Measurements from ENCODE around the gene NCCRP1. TPM values are rescaled to one million over a fixed set of nuclear protein-coding genes. Genes with fewer than 3 reads are reported as not detected.
"Not testable (repeated sequence)": the region's sequence is repeated elsewhere in the genome, so short reads cannot be mapped to it uniquely, and the experiment has no call there.

Gene NCCRP1
- total RNA-seq, 3 donors from 2014 or later = not detected

DNA sequence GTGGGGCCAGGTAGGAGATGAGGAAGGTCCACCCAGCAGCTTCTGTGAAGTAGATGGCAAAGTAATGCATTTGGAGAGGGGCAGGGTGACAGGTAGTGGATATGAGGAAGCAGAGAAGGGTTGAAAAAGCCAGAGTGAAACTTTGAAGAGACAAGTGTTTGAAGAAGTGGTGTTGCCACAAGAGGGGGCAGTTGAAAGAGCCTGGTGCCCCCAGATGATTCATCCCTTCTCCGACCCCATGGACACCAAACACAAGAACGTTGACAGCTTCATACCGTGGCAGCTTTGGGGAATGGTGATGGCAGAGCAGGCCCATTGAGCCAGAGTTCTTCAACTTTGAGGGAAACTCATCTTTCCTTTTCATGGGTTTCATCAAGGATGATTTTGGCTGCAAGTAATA lies 28.1 kb downstream of the NCCRP1 start:
- no peak for DNase-seq
- peaks cover 19% of the 10 kb centered on the region for H3K27me3 Mint-ChIP-seq (ENCODE audit: low read depth)
- H3K36me3 Mint-ChIP-seq (ENCODE audit: insufficient read depth) = no peaks in the 10 kb centered on the region
- H3K4me1 Mint-ChIP-seq (ENCODE audit: low read depth) = no peaks in the 10 kb centered on the region
- no peak for ATAC-seq
- H3K4me3 Mint-ChIP-seq = no peak overlapping the region
- no peaks in the 10 kb centered on the region for H3K9me3 Mint-ChIP-seq

DNA sequence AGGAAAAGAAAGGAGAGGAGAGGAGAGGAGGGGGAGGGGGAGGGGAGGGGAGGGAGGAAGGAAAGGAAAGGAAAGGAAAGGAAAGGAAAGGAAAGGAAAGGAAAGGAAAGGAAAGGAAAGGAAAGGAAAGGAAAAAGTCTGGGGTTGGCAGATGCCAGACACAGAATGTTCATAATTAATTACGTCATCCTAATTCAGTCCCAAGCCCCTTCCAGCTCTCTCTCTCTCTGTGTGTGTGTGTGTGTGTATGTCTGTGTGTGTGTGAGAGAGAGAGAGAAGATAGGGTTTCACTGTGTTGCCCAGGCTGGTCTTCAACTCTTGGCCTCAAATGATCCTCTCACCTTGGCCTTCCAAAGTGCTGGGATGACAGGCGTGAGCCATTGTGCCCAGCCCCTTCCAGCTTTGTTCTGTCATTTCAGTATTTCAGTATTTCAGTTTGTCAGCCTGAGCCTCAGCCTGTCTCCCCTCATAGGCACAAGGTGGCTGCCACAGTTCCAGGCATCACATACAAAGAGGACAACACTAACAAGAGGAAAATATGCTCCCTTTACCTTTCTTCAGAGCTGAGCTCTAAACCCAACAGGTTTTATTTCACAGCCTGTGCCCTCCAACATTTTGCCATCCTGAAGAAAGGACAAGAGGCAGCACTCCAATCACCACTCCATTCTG lies 33.5 kb downstream of the NCCRP1 start:
- no peaks in the 10 kb centered on the region for H3K36me3 Mint-ChIP-seq (ENCODE audit: insufficient read depth)
- DNase-seq = no peak
- no peaks in the 10 kb centered on the region for H3K4me1 Mint-ChIP-seq (ENCODE audit: low read depth)
- no peak for ATAC-seq
- H3K4me3 Mint-ChIP-seq = no peak overlapping the region
- H3K9me3 Mint-ChIP-seq = no peaks in the 10 kb centered on the region
- H3K27me3 Mint-ChIP-seq (ENCODE audit: low read depth) = peaks cover 2% of the 10 kb centered on the region

DNA sequence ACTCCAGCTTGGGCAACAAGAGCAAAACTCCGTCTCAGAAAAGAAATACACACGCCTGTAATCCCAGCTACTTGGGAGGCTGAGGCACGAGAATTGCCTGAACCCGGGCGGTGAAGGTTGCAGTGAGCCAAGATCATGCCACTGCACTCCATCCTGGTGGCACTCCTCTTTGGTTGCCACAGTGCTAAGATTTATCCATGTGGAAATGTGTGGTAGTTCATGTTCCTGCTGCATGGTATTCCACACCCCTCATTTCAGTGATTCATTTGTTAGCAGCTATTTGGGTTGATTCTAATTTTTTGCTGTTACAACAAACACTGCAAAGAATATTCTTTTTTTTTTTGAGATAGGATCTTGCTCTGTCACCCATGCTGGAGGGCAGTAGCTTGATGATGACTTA lies 35.9 kb downstream of the NCCRP1 start:
- no peaks in the 10 kb centered on the region for H3K36me3 Mint-ChIP-seq (ENCODE audit: insufficient read depth)
- H3K4me1 Mint-ChIP-seq (ENCODE audit: low read depth) = peaks cover 11% of the 10 kb centered on the region
- H3K9me3 Mint-ChIP-seq = no peaks in the 10 kb centered on the region
- H3K4me3 Mint-ChIP-seq = no peak overlapping the region
- no peak for ATAC-seq
- no peak for DNase-seq
- no peaks in the 10 kb centered on the region for H3K27me3 Mint-ChIP-seq (ENCODE audit: low read depth)

DNA sequence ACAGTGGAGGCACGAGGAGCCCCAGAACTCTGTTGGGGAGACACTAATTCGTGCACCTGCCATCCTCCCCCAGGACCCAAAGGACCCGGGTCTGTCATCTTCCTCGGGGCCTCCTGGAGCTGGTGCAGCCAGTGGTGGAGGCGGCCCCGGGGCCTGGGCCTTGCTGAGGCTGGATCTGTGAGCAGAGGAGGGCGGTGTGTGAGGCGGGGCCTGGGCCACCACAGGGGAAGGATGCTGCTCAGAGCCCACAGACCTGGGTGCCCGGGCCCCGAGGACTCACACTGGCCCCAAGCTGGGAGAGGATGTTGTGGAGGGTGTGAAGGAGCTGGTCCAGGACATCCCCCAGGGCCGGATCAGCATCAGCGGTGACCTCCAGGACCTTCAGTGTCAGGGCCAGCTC lies 39.8 kb downstream of the NCCRP1 start:
- H3K4me3 Mint-ChIP-seq = no peak overlapping the region
- DNase-seq = peak; percentile 19
- H3K36me3 Mint-ChIP-seq (ENCODE audit: insufficient read depth) = no peaks in the 10 kb centered on the region
- H3K4me1 Mint-ChIP-seq (ENCODE audit: low read depth) = peaks cover 19% of the 10 kb centered on the region
- H3K9me3 Mint-ChIP-seq = no peaks in the 10 kb centered on the region
- peak; percentile 41 to 64 for ATAC-seq
- no peaks in the 10 kb centered on the region for H3K27me3 Mint-ChIP-seq (ENCODE audit: low read depth)

DNA sequence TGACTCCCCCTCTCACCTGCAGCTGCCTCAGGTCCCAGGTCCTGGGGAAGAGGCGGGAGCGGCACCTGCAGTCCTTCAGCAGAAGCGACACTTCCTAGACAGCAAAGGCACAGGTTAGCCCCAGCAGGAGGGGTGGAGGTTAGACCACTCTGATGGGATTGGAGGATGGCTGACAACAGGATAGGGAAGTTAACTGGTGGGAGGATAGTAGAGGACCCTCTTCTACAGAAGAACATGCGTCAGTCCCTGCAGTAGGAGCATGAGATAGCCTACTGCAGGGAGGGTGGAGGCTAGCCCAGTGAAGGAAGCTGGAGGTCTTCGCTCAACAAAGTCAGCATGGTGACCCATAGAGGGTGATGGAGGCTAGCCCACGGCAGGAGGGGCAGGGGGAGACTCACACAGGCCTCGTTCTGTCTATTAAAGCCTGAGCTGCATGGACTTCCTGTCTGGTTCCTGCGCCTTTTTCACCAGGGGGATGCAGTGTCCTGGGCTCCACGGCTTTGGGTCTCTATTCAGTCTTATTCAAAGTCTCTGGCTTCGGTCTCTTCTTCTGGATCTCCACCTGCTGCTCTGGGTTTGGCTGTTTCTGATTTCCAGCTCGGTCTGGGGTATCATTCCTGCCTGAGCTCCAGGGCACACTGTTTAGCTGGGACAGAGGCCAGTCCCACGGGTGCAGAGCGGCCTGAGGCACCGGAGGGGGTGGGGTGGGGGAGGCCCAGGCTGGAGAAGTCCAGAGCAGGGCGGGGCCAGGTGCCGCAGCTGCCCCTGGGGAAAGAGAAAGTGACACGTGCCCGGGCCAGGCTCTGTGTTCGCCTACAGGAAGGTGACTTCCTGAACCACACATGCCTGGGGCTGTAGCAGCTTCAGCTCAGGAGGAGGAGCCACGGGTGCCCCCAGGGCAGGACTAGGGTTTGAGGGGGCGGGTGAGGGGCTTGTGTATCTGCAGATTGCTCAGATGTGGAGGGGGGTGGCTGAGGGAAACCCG lies 40.7 kb downstream of the NCCRP1 start:
- H3K4me3 Mint-ChIP-seq = peak overlapping the region; percentile 67
- ATAC-seq = peak; percentile 86 to 88
- H3K27me3 Mint-ChIP-seq (ENCODE audit: low read depth) = no peaks in the 10 kb centered on the region
- no peaks in the 10 kb centered on the region for H3K9me3 Mint-ChIP-seq
- no peaks in the 10 kb centered on the region for H3K36me3 Mint-ChIP-seq (ENCODE audit: insufficient read depth)
- peak; percentile 30 for DNase-seq
- H3K4me1 Mint-ChIP-seq (ENCODE audit: low read depth) = peaks cover 19% of the 10 kb centered on the region

DNA sequence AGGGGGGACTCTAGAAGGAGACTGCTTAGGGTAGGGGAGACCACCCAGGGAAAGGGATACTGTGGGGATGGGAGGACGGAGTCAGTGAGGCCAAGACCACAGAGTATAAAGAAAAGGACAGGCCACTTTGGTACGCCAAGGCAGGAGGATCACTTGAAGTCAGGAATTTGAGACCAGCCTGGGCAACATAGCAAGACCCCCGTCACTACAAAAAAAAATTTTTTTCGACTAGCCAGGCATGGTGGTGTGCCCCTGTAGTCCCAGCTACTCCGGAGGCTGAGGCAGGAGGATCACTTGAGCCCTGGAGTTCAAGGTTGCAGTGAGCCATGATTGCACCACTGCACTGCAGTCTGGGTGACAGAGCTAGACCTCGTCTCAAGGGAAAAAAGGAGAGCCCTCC lies 41.4 kb downstream of the NCCRP1 start:
- Mint-ChIP-seq H3K9me3 (no peaks in the 10 kb centered on the region), H3K4me3 (peak overlapping the region; percentile 67), H3K36me3 (ENCODE audit: insufficient read depth) (no peaks in the 10 kb centered on the region), H3K4me1 (ENCODE audit: low read depth) (peaks cover 19% of the 10 kb centered on the region), H3K27me3 (ENCODE audit: low read depth) (no peaks in the 10 kb centered on the region)
- DNase-seq (no peak), ATAC-seq (no peak)

DNA sequence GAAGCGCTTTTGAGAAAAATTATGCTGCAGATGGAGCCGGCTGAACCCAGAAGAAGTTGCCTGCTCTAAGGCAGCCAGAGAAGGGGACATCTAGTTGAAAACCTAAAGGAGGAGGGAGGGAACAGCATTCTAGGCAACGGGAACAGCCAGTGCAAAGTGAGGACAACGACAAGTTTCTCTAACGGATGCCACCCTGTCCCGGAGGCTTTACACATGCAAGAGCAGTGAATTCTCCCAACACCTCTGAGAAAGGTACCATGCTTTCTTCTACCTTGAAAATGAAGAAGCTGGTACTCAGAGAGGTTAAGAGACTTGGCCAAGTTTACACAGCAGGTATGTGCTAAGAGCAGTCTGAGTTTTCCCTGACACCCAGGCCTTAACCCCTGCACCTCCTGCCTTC lies 42.2 kb downstream of the NCCRP1 start:
- no peak for ATAC-seq
- Mint-ChIP-seq H3K9me3 (no peaks in the 10 kb centered on the region), H3K36me3 (ENCODE audit: insufficient read depth) (no peaks in the 10 kb centered on the region), H3K4me3 (no peak overlapping the region), H3K27me3 (ENCODE audit: low read depth) (no peaks in the 10 kb centered on the region), H3K4me1 (ENCODE audit: low read depth) (peaks cover 19% of the 10 kb centered on the region)
- DNase-seq = no peak

DNA sequence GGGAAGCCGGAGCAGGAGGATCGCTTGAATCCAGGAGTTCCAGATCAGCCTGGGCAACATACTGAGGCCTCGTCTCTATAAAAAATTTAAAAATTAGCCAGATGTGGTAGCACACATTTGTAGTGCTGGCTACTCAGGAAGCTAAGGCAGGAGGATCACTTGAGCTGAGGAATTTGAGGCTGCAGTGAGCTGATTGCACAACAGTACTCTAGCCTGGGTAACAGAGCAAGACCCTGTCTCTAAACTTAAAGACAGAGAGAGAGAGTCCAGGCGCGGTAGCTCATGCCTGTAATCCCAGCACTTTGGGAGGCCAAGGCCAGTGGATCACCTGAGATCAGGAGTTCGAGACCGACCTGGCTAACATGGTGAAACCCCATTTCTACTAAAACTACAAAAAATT lies 43.7 kb downstream of the NCCRP1 start:
- Mint-ChIP-seq H3K36me3 (ENCODE audit: insufficient read depth) (no peaks in the 10 kb centered on the region), H3K27me3 (ENCODE audit: low read depth) (no peaks in the 10 kb centered on the region), H3K4me1 (ENCODE audit: low read depth) (peaks cover 19% of the 10 kb centered on the region), H3K4me3 (no peak overlapping the region), H3K9me3 (no peaks in the 10 kb centered on the region)
- DNase-seq (no peak), ATAC-seq (no peak)

DNA sequence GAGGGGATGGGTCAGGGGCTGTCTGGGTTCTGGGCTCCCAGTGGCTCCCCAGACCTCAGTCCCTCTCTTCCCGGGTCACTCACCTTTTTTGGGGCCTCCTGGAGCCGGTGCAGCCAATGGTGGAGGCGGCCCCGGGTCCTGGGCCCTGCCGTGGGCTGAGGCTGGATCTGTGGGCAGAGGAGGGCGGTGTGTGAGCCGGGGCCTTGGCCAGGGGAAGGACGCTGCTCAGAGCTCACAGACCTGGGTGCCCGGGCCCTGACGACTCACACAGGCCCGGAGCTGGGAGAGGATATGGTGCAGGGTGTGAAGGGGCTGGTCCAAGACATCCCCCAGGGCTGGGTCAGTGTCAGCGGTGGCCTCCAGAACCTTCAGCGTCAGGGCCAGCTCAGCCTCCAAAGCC lies 47.0 kb downstream of the NCCRP1 start:
- H3K36me3 Mint-ChIP-seq (ENCODE audit: insufficient read depth); ATAC-seq; DNase-seq; H3K4me1 Mint-ChIP-seq (ENCODE audit: low read depth); H3K4me3 Mint-ChIP-seq; H3K9me3 Mint-ChIP-seq; H3K27me3 Mint-ChIP-seq (ENCODE audit: low read depth): not testable (repeated sequence)

DNA sequence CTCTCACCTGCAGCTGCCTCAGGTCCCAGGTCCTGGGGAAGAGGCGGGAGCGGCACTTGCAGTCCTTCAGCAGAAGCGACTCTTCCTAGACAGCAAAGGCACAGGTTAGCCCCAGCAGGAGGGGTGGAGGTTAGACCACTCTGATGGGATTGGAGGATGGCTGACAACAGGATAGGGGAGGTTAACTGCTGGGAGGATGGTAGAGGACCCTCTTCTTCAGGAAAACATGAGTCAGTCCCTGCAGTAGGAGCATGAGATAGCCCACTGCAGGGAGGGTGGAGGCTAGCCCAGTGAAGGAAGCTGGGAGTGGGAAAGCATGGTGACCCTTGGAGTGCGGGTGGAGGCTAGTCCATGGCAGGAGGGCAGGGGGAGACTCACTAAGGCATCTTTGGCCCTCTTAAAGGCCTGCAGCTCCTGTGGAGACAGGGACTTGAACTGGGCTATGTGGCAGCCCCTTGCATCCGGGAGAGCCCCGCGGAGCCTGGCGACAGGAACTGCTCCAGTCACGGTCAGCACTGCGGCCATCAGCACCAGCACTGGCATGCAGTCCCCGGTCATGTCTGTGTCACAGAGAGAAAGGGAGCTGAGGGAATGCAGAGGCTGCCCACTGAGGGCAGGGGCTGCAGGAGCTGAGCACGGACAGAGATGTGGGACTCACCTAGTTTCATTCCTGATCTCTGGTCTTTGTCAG lies 47.8 kb downstream of the NCCRP1 start, which contains the start of gene IFNL3:
IFNL3 (minus strand) TSS at position 597 of the 691 bp plus-strand sequence; CDS start at position 558, 39 bp downstream.
- not testable (repeated sequence) for H3K27me3 Mint-ChIP-seq (ENCODE audit: low read depth); DNase-seq; H3K36me3 Mint-ChIP-seq (ENCODE audit: insufficient read depth); H3K9me3 Mint-ChIP-seq; H3K4me3 Mint-ChIP-seq; ATAC-seq; H3K4me1 Mint-ChIP-seq (ENCODE audit: low read depth)

DNA sequence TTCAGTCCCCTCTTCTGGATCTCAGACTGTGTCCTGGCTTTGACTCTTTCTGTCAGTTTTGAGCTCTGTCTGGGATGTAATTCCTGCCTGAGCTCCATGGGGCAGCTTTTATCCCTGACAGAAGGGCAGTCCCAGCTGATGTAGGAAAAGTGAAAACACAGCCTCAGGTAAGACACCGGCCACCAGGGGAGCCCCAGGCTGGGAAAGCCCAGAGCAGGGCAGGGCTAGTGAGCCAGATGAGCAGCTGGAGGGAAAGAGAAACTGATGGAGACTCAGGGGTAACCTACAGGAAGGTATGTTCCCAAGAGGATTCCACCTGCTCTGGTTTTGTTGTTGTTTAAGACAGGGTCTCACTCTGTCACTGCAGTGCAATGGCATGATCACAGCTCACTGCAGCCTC lies 48.4 kb downstream of the NCCRP1 start:
- not testable (repeated sequence) for H3K4me1 Mint-ChIP-seq (ENCODE audit: low read depth); DNase-seq; H3K36me3 Mint-ChIP-seq (ENCODE audit: insufficient read depth); H3K9me3 Mint-ChIP-seq; H3K4me3 Mint-ChIP-seq
- H3K27me3 Mint-ChIP-seq (ENCODE audit: low read depth) = peaks cover 11% of the 10 kb centered on the region
- ATAC-seq = peak in 1 of 2 donors; percentile 47

DNA sequence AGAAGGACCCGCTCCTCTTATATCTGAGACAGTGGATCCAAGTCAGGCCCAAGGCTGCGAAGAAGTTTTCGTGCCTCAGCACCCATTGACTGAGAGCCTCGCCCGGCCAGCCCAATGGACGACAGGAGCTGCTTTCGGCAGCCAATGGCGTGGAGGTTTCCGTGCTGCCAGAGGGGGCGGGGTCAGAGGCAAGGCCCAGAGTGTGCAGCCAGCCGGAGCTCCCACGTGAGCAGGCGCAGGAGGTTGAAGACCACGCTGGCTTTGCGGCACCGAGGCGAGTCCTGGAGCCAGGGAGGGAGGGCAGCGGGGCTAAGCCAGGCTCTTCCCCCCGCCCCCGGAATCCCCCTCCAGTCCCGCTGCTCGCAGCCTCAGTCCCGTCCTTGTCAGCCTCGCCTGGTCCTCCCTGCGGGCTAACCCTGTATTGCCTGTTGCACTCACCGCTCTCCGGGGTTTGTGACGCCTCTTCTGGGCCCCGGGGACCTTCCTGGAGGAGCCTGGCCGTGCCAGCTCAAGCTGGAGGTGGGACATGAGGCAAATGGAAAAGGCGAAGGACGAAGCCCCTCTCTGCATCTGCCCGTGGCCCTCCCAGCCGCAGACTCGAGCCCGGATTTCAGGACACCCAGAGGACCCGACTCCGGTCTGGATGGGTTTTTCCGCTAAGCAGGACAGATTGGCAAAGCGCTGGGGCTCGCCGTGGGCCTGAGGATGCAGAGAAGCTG lies 50.3 kb downstream of the NCCRP1 start:
- H3K4me1 Mint-ChIP-seq (ENCODE audit: low read depth) = peaks cover 2% of the 10 kb centered on the region

DNA sequence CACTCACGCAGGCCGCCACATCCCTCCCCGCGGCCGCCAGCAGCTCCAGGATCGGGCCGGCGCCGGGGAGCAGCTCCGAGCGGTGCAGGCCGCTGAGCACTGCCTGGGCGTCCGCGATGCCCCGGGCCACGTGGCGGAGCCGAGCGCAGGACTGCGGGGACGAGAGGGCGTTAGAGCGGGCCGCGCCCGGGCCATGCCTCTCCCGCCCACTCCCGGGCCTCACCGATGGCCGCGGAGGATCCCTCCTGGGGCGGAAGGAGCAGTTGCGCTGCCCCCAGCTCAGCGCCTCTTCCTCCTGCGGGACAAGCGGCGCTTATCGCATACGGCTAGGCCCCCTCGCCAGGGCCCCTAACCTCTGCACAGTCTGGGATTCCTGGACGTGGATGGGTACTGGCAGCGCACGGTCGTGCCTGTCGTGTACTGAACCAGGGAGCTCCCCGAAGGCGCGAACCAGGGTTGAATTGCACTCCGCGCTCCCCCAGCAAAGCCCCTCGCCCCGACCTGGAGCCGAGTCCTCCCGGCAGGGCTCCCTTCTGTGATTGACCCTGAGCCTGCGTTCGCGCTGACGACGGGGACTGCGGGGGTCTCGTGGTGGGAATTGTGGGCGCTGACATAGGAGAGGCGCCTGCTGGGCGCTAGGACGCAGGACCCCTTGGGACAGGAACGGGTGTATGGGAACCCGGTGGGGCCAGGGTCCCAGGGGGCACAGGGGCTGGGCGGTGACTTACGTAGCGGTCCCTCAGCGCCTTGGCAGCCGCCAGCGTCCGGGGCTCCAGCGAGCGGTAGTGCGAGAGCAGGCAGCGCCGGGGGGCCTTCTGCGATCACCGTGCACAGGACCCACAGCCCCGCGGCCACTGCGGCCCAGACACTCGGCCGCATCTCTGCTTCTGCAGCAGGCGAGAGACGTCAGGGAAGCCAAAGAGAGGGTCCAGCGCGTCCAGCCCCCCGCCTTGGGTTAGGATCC lies 51.2 kb downstream of the NCCRP1 start:
- no peak overlapping the region for H3K4me3 Mint-ChIP-seq
- DNase-seq (no peak), ATAC-seq (peak; percentile 53 to 68)
- H3K27me3 Mint-ChIP-seq (ENCODE audit: low read depth) = peaks cover 11% of the 10 kb centered on the region
- H3K9me3 Mint-ChIP-seq = no peaks in the 10 kb centered on the region
- H3K4me1 Mint-ChIP-seq (ENCODE audit: low read depth) = peaks cover 3% of the 10 kb centered on the region
- H3K36me3 Mint-ChIP-seq (ENCODE audit: insufficient read depth) = no peaks in the 10 kb centered on the region

More for the DNA sequence above, 50.3 kb downstream of the NCCRP1 start:
- ATAC-seq (peak; percentile 57 to 77), DNase-seq (no peak)
- Mint-ChIP-seq H3K4me3 (no peak overlapping the region), H3K9me3 (no peaks in the 10 kb centered on the region), H3K27me3 (ENCODE audit: low read depth) (peaks cover 11% of the 10 kb centered on the region), H3K36me3 (ENCODE audit: insufficient read depth) (no peaks in the 10 kb centered on the region)

Data from activated T-cell treated with anti-CD3 and anti-CD28 coated beads, Interleukin-2, amount 50 U/mL, for 4 hours (primary cell).